ENCODE data around the gene CCDC141.

The CCDC141 gene

GRCh38 chr2:178863130-178863855 is 186.6 kb downstream of the CCDC141 start:
- DNase-seq, result no peak

DNA sequence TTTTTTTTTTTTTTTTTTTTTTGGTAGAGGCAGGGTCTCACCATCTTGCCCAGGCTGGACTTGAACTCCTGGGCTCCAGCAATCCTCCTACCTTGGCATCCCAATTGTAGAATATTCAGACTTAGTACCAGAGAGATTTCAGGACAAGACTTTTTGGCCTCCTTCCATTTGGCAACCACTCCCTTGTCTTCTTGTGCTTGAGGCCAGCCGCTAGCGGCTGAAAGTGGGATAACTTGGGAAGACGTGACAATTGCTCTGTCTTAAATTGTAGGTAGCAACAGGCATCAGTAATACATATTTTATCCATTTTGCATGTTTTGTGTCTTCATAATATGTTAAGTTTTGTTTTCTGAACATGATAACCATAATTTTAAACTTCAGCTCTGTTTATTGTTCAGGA is 189.4 kb downstream of the CCDC141 start:
- DNase-seq, result no peak

- DNase-seq, result no peak
Measured at GRCh38 chr2:178859730-178860129, 190.2 kb downstream of the CCDC141 start.

DNA sequence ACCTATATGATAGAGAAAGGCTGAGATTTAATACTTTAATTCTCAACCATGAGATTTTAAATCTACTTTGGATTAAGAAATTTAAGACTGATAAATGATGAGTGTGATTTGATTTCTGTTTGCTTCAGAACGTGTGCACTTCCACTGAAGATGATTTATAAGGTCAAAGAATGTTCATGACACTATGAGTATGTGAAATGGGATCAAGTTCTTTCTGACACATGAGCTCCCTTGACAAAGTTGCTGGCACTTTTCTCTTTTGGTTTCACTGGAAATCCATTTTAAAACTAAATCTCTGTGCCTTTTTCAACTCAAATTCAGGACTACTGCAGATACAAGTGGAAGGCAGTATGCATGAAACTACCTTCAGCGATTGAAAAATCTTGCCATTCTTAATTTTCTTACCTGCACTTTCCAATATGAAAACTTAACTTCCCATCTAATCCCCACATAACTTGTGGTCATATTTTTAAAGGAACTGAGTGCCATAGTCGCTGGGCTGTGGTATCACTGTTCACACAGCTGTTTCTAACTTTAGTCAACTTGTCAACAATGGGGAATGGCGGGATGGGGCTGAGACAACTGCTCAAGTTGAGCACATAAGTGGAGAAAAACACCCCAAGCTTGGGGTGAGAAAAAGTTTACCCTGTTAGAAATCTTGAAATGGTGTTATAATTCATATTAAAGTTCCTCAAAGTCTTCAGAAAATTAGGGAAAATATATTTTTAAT is 190.9 kb downstream of the CCDC141 start:
- no peak for DNase-seq

GRCh38 chr2:178855151-178855550 is 194.8 kb downstream of the CCDC141 start:
- DNase-seq, result no peak

DNA sequence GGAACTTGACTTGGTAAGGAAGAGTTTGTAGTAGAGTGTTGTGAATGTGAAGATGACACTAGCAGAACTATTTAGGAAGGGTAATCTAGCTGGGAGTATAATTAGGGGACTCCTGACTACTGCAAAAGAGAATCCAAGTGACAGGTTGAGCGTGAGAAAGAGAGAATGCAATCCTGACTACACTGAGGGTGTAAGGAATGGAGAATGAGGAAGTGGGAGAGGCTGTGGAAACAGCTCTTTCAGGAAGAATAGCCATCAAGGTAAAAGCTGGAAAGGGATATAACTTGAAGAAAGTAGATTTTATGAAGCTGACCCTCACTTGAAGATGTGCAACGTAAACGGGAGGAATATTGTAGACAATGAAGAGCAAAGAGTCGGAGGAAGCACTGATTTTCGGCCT is 201.6 kb downstream of the CCDC141 start:
- DNase-seq, result no peak

GRCh38 chr2:178846458-178846802 is 203.5 kb downstream of the CCDC141 start:
- DNase-seq, result no peak

DNA sequence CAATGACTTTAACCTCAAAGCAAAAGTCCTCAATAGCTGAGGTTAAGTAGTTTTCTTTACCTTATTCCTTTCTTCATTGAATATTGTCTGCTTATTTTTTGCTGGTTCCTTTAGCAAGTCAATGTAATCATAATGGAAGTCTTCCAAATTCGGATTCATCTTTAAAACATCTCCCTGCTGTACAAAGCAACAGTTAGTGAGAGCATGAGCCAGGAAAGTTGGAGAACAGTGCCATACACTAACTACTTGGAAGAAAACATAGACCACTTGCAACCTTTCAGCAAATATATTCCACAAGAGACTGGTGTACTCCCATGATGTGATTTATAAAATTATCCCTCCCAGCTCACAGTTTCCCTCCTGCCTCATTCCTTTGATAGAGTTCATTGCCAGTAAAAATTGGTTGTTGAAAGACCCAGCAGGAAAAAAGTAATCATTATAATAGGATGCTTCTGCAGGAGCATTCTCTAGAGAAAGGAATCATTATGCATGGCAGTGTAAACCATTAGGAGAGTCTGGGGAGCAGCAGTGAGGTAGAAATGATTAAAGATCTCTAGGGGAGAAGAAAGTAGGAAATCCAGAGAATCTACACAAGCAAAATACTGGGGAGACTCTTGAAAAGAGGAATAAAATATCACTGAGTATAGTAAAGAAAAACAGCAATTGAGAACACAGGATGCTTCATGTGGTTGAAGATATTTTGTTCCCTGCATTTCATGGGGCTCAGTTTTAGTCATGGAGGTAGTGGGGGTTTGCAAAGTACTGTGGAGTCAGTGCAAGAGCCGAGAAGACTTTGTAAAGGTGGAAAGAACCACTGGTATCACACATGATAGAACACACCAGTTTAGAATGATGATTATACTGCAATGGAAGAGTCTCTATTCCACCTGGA is 204.1 kb downstream of the CCDC141 start:
- no peak for DNase-seq

DNA sequence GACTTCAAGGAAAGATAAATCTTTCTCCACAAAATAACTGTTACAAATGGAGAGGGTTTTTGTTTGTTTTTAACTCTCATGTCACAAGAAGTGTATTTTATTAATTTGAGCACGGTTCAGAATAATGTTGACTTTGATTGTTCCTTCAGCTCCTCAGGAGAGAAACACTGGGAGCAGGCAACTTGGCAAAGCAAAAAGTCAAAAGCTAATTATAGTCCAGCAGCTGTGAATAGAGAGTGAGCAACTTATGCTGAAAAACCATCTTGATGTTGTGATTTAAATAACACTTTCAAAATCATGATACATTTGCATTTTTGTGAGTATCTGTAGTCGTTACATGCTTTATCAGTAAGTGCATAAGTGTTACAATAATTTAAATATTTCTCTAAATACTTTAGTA is 205.2 kb downstream of the CCDC141 start:
- no peak for DNase-seq

DNA sequence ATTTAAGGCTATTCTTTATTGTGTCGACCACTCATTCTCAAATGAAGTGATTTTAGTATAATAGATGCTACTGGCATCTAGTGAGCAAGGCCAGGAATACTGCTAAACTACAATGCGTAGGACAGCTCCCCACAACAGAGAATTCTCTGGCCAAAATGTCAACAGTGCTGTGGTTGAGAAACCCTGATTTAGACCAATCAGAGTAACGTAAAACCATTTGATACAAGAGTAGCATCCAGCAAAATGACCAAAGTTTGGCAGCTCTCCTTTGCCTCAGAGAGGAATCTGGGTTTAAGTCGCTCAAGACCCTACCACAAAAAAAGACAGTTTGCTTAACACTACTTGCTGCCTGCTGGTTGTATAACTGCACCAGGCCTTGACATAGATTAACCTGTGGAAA is 205.7 kb downstream of the CCDC141 start:
- DNase-seq, result no peak

GRCh38 chr2:178843697-178844096 is 206.2 kb downstream of the CCDC141 start:
- DNase-seq, result no peak

DNA sequence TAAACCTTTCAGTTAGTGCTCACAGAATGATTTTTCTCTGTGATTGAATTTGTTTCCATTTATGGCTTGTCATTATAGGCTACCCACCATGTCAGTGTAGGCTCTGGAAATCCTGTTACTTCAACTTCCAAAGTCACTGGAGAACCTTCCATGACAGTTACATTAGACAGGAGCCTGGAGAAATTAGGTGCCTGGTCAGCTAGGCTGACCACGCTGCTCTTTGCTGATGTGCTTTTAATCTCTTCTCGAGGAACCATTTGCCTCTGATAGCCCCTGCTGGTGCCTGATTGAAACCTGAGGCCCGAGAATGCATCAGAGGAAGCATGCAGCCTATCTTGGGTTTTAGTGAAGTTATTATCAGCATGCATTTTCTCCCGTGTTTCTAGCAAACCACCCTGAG is 213.1 kb downstream of the CCDC141 start:
- no peak for DNase-seq

DNA sequence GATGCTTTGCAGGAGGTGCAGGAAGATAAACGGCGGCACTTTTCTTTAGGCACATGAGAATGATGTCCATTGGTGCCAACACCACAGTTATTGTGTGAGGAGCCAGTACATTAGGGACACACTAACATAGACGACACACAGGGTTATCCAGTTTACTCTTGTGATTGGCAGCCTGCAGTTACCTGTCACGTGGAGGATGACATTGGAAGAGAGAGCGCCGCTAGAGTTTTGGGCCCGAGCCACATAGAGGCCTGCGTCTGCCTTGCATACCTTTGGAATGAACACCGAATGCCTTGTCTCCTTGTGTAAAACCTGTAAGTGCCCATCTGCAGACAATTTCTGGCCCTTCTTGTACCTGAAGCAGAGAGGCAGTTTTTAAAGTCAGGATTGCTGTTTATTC is 215.9 kb downstream of the CCDC141 start:
- no peak for DNase-seq

GRCh38 chr2:178833382-178833781 is 216.6 kb downstream of the CCDC141 start:
- DNase-seq, result no peak

GRCh38 chr2:178830451-178830850 is 219.5 kb downstream of the CCDC141 start:
- no peak for DNase-seq

GRCh38 chr2:178829981-178830380 is 220.0 kb downstream of the CCDC141 start:
- DNase-seq, result no peak

DNA sequence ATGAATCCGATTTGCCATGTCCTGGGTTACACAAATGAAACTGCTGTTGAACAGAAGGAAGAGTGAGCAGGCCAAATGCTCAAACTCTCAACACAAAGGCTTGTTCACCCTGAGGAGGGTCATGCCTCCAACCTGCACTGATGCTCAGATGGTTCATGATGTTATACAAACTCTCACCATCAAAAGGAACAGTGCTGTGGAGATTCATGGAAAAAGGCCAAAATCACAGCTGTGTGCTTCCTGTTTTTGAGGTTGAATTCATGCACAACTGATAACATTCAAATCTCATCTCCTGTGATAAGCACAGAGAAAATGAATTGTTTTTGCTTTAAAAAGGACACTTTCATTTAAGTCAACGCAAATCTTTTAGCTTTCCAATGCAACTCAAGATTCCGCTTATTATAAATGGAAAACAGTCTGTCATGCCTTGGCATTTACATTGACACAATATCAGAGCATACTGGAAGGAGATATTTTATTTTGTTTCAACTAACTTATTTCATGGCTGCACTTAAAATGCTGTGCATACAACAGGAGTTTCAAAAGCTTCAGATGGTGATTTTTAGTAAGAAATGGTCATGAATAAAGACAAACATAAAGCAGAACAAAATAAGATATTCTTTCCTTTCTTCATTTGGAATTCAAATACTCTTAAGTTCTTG is 220.5 kb downstream of the CCDC141 start:
- DNase-seq, result no peak

GRCh38 chr2:178828486-178828881 is 221.5 kb downstream of the CCDC141 start:
- DNase-seq, result no peak

GRCh38 chr2:178827739-178828485 is 222.0 kb downstream of the CCDC141 start:
- DNase-seq, result no peak

DNA sequence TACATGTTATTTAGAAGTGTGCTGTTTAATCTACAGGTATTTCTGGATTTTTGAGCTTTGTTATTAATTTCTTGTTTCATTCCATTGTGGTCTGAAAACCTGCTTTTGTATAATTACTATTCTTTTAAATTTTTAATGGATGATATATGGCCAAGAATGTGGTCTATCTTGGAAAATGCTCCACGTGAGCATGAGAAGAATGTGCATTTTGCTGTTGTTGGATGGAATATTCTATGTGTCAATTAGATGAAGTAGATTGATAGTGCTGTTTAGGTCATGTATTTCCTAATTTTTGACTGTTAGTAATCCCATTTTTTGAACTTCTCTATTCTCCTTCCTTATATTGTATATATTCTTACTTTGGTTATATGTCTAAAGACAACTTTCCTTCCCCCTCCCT is 222.8 kb downstream of the CCDC141 start:
- no peak for DNase-seq

GRCh38 chr2:178825183-178825582 is 224.8 kb downstream of the CCDC141 start:
- no peak for DNase-seq

DNA sequence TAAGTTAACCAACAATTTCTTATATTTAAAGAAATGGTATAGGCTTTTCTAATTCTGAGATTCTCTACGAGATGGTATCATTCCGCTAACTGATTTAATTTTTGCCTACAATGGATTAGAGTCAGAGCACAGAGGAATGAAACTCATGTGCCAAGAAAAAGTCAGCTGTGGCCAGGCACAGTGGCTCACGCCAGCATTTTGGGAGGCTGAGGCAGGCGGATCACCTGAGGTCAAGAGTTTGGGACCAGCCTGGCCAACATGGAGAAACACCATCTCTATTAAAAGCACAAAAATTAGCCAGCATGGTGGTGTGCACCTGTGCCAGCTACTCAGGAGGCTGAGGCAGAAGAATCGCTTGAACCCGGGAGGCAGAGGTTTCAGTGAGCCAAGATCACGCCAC is 225.8 kb downstream of the CCDC141 start:
- no peak for DNase-seq
